Skin of body (tissue), 2 donors: ENCODE results near the gene MARCHF10. TPM values are rescaled to one million over a fixed set of nuclear protein-coding genes. Genes with fewer than 3 reads are reported as not detected.

Source experiments
- DNase-seq: peaks from one replicate; lab custom pipeline; 2025; lab: John Stamatoyannopoulos, UW
- total RNA-seq: library from RNA; depleted of rRNA; stranded (reverse); fragments of >200 nt; gene quantifications from one replicate; pipeline ENCODE4 v1.2.3, GENCODE V29; 2014

Gene MARCHF10
- total RNA-seq, 1 donor from 2014 or later: not detected

- DNase-seq: no peak
Observed at GRCh38 chr17:62720126-62720850, 87.8 kb downstream of the MARCHF10 start.

DNA sequence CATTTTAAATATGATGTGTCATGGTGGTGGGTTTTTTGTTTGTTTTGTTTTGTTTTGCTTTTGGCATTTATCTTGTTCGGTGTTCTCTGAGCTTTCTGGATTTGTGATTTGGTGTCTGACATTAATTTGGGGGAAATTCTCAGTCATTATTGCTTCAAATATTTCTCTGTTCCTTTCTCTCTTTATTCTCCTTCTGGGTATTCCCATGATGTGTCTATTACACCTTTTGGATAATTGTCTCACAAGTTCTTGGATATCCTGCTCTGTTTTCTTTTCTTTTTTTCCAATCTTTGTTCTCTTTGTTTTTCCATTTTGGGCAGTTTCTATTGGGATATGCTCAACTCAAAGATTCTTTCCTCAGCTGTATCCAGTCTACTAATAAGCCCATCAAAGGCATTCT is 88.5 kb downstream of the MARCHF10 start:
- no peak for DNase-seq

- DNase-seq: no peak
Observed at GRCh38 chr17:62718429-62718828, 89.7 kb downstream of the MARCHF10 start.

DNA sequence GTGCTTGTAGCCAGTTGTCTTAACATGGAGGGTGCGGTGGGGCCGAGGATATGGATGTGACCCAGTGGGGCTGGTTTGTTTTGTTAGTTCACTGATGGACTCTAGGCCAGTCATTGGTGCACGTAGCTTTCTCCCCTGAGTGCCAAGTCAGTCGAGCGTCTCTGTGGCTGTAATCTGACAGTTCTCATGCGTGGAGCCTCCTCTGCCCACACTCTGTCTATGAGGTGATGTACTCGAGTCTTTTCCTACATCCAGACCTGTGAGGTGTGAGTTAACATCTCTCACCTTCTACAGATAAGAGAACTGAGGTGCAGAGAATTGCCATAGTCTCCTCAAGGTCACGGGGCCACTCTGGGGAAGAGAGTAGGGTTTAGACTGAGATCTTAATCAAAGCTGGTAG is 90.2 kb downstream of the MARCHF10 start:
- DNase-seq: no peak

DNA sequence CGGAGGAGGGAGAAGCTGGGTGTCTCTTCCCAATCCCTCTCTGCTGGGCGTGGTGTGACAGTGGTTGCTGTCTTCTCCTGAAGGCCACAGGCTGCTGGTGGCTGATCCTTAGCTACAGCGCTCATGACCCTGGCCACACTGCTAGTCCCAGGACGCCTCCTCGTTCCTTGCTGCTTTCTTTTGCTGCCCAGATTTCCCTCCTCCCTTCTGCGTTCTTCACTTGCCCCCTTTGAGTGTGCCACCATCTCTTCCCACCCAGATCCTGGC is 90.6 kb downstream of the MARCHF10 start:
- no peak for DNase-seq

- DNase-seq: no peak
Observed at GRCh38 chr17:62716834-62717588, 91.1 kb downstream of the MARCHF10 start.

DNA sequence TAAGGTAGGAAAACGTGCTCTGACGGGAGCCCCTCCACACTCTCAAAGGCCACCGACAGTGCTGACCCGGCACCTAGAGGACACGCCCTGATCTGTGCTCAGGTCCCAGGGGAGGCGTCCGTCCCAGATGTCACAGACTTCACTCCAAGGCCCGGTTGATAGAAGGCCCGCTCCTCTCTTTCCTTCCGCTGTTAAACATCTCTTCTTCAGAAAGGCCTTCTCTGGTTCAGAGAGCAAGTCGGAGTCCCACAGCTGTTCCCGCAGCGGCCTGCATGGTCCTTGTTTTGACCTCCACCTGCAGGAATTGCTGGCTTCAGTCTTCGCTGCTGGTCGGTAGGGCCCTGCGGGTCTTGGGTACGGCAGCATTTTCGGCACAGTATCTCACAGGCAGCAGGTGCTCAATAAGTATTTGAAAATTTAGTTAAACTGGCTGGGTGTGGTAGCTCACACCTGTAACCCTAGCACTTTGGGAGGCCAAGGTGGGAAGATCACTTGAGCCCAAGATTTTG is 92.2 kb downstream of the MARCHF10 start:
- no peak for DNase-seq

- no peak for DNase-seq
Observed at GRCh38 chr17:62714016-62714777, 93.9 kb downstream of the MARCHF10 start.

DNA sequence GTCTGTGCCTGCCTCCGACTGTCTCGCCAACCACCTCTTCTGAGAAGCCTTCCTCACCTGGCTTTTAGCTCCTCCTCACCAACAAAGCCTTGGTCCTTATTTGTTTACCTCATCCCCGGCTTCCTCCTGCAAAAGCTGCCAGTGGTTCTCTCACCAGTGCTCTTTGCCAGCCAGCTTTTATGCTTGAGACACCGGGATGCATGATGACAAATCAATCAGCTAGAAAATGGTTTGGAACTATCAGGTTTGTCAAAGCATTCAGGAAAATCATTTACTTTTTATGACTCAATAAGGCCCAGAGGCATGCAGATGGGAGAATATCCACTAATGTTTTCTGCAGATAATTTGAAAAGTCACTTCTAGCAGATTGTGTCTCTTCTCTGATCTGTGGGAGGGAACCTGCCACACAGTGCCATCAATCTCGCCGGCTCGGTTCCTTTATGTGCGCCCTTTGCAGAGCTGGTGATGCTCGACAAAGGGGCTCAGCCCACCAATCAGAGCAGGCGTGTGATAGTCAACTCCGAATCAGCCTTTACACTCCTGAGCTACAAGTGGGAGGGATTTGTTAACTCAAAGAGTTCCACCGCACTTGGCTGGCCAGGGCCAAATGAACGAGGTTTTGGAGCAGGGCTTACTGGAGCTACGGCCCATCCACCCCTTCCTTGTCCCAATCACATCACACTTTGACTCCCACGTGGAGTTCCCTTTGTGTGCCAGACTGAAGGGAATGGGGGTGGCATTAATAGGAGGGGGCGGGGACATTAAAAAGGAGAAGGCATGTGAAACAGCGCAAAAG is 94.8 kb downstream of the MARCHF10 start:
- DNase-seq: no peak

GRCh38 chr17:62712171-62712581 is 95.9 kb downstream of the MARCHF10 start:
- no peak for DNase-seq

GRCh38 chr17:62708587-62708986 is 99.5 kb downstream of the MARCHF10 start:
- DNase-seq: no peak

GRCh38 chr17:62707425-62707739 is 100.7 kb downstream of the MARCHF10 start:
- DNase-seq: no peak

DNA sequence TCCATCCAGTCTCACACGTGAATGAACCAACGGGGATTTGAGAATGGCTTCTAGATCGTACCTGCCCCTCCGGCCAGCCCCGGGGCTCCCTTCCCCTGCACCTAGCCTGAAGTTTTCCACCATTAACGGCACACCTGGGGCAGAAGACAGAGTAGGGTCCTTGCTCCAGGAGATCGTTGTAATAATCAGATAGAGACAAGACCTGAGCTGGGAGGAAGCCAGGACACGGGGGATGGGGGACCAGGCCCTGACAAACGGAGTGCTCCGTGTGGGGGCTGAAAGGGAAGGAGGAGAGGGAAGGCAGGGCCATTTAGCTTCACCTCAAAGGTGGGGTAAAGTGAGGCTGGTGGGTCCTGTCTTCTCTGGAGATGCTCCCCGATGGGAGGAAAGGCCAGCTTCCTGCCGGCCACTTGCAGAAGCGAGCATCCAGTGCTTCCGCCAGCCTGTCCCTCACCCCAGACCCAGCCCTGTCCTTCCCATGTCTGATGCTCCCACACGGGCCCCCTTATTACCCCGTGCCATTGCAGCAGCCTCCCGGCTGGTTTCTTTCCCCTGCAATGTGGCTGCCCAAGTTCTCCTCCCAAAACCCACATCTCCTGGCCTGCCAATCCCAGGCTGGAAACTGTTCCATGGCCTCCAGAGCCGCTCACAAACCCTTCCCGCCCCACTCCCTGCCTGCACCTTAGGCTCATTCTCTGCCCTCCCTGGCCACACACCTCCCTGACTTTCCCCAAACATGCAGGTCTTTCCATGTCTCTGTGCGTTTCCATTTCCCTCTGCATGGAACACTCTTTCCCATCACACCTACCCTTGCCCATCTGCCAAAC is 101.3 kb downstream of the MARCHF10 start:
- no peak for DNase-seq

GRCh38 chr17:62705778-62706597 is 102.1 kb downstream of the MARCHF10 start:
- DNase-seq: peak; percentile 23

DNA sequence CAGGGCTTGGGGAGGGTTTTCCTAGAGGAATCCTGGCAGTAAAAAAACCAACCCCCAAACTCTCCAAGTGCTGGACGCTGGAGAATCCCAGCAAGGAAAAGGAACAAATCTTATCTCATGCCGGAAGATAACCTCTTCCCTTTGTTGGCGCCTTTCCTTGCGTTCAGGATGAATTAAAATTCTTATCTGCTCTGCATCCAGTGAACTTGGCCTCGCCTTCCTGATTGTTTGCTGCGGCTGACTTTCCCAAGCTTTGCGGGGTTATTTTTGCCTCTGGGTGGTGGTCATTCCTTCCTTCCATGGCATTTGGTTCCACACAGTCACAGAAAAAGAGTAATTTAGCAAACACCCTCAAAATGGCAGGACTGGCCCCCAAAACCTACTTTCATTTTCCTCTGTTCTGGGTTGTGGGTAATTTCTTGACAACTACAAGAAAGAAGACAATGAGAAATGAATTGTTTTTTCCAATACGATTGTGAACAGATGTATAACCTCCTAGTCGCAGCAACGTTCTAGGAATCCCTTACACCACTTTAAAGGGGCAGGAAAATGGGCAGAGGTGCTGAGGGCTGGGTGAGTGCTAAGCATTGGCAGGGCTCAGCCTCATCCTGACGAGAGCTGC is 102.8 kb downstream of the MARCHF10 start:
- no peak for DNase-seq

DNA sequence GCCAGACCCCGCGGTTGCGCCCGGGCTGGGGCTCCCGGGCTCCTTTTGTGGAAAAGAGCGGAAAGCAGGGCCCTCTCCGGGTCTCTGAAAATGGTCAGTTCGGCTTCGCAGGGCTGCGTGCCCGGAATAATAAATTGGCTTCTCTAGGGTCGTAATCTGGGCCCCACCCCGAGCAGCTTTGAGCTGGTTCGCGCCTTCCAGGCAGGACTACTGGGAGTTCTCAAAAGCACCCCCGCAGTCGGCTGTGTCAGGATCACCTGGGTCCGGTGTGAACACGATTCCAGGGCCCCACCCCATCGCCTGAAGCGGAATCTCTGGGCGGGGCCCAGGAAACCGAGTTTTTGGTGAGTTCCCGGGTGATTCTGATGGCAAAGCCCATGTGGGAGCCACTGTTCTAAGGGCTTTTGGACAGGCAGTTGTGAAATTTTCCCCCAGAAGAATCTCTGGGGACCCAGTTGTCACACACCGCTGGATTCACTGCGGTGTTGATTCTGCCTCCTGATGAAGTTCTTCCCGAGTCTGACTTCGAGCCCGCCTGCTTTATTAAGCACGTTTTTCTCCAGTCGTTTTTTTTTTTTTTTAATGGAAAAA is 103.6 kb downstream of the MARCHF10 start:
- no peak for DNase-seq

DNA sequence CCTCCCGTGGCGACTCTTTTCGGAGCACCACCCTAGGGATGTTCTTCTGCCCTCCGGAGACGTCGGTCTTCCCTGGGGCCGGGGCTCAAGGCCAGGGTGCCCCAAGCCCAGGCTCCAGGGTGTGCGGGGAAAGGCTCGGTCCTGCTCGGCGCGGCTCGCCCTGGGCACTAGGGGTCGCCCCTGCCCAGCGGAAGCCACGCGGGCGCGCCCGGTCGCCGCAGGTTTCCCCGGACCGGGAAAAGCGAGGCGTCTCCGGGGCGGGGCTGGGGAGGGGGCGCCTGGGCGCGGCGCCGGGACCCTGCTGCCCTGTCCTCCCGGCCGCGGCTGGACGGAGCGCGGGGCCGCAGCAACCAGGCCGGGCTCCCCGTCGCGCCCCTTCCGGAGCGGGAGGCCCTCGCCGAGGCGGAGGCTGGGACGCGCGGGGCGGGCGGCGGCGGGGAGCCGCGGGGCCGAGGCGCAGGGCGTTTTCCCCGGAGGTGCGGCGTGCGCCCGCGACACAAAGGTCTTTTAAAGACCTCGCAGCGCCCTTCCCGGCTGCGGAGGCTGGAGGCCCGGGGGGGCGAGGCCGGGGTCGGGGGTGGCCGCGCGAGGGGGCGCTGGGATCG is 104.2 kb downstream of the MARCHF10 start:
- peak; percentile 29 for DNase-seq

GRCh38 chr17:62703261-62703775 is 104.8 kb downstream of the MARCHF10 start:
- no peak for DNase-seq
